Naive thymus-derived CD4-positive, alpha-beta T cell (primary cell): ENCODE measurements around the gene LGALS8. TPM values are rescaled to one million over a fixed set of nuclear protein-coding genes. Genes with fewer than 3 reads are reported as not detected.
A peak's percentile ranks its signal among the peaks of the same experiment; 100 is the strongest.

Experiments used
- ATAC-seq: fragments of 150-1000 bp; cut with Tn5 transposase; 2 replicates; pipeline ENCODE4 v1.10.0; 2021; ENCODE audit warnings: mild to moderate bottlenecking, moderate library complexity
- CTCF ChIA-PET: fragments of 350-600 bp; sonication (Branson Sonifier 250); formaldehyde crosslinking; loops from one replicate; lab custom pipeline; 2021; ENCODE audit warnings: antibody characterized with exemption; lab: Charles Lee
- POLR2A ChIA-PET: fragments of 350-600 bp; sonication (Branson Sonifier 250); formaldehyde crosslinking; loops from one replicate; lab custom pipeline; 2021; ENCODE audit warnings: antibody characterized with exemption, inconsistent platforms; lab: Charles Lee
- DNase-seq, 9 donors: peaks; one replicate each; pipeline versions ENCODE4 v3.0.0 to v3.0.0-alpha.2; 2020 to 2022; ENCODE audit warnings: mixed read lengths in 1 of 9
- H3K27ac ChIP-seq: one replicate; pipeline ENCODE4 v1.7.0; 2013; ENCODE audit warnings: mild to moderate bottlenecking, low read depth, low read length, moderate library complexity
- H3K27me3 ChIP-seq, 2 donors: one replicate each; pipeline ENCODE4 v1.7.0; 2013; ENCODE audit warnings: low read length in 2 of 2, mild to moderate bottlenecking in 2 of 2, moderate library complexity in 2 of 2; ENCODE audit not compliant: control insufficient read depth in 2 of 2, insufficient read depth in 2 of 2
- H3K36me3 ChIP-seq, 3 experiments: 1 replicate in 2 of 3; 2 replicates in 1 of 3; pipeline ENCODE4 v1.7.0; 2013; ENCODE audit warnings: low read length in 3 of 3, mild to moderate bottlenecking in 3 of 3, moderate library complexity in 1 of 3; ENCODE audit not compliant: insufficient read depth in 3 of 3, control insufficient read depth in 2 of 3
- H3K4me1 ChIP-seq, 2 donors: one replicate each; pipeline ENCODE4 v1.7.0; 2013; ENCODE audit warnings: low read length in 2 of 2, mild to moderate bottlenecking in 2 of 2, moderate library complexity in 1 of 2; ENCODE audit not compliant: control insufficient read depth in 2 of 2, insufficient read depth in 2 of 2
- H3K4me3 ChIP-seq: 2 replicates; pipeline ENCODE4 v1.7.0; 2013; ENCODE audit warnings: mild to moderate bottlenecking, low read length
- H3K9me3 ChIP-seq, 3 experiments: 1 replicate in 2 of 3; 2 replicates in 1 of 3; pipeline ENCODE4 v1.7.0; 2013; ENCODE audit warnings: low read length in 3 of 3; ENCODE audit not compliant: control insufficient read depth in 2 of 3
- H3K27ac Mint-ChIP-seq, 9 donors: one replicate each; pipeline ENCODE4 v1.8.0; 2020 to 2022; ENCODE audit warnings: mixed read lengths in 9 of 9, mild to moderate bottlenecking in 8 of 9, moderate library complexity in 5 of 9, inconsistent platforms in 2 of 9
- H3K27me3 Mint-ChIP-seq, 5 donors: one replicate each; pipeline ENCODE4 v1.8.0; 2021 to 2022; ENCODE audit warnings: mixed read lengths in 5 of 5, mild to moderate bottlenecking in 1 of 5
- H3K36me3 Mint-ChIP-seq, 5 donors: one replicate each; pipeline ENCODE4 v1.8.0; 2020 to 2022; ENCODE audit warnings: mixed read lengths in 5 of 5, mild to moderate bottlenecking in 3 of 5, inconsistent platforms in 1 of 5
- H3K4me1 Mint-ChIP-seq, 7 donors: one replicate each; pipeline ENCODE4 v1.8.0; 2020 to 2022; ENCODE audit warnings: mixed read lengths in 7 of 7, mild to moderate bottlenecking in 3 of 7, inconsistent platforms in 1 of 7
- H3K4me3 Mint-ChIP-seq, 10 donors: one replicate each; pipeline ENCODE4 v1.8.0; 2020 to 2022; ENCODE audit warnings: mild to moderate bottlenecking in 10 of 10, mixed read lengths in 10 of 10, moderate library complexity in 6 of 10, inconsistent platforms in 2 of 10
- H3K9me3 Mint-ChIP-seq, 11 donors: one replicate each; pipeline ENCODE4 v1.8.0; 2020 to 2022; ENCODE audit warnings: mixed read lengths in 11 of 11, mild to moderate bottlenecking in 4 of 11, inconsistent platforms in 1 of 11, moderate library complexity in 1 of 11
- intact Hi-C, 2 donors: fragments of 100-400 bp; cut with micrococcal nuclease; formaldehyde crosslinking; loops; one replicate each; pipeline ENCODE4 v1.15.1; 2023
- polyA plus RNA-seq, 2 donors: library from polyadenylated mRNA; unstranded; fragments of 300-500 nt; fragmentation: Illumina TruSeq; gene quantifications; one replicate each; pipeline ENCODE4 v1.2.3, GENCODE V29; 2021
- total RNA-seq, 6 experiments: library from RNA in 5 of 6; stranded (reverse) in 5 of 6; gene quantifications; 1 replicate in 5 of 6; 2 replicates in 1 of 6; pipeline ENCODE4 v1.2.3 and lab custom pipeline; 2021 to 2026

LGALS8 gene
- total and polyA plus RNA-seq, 7 experiments from 2014 or later: 41.3 to 143 (median 125) TPM

DNA sequence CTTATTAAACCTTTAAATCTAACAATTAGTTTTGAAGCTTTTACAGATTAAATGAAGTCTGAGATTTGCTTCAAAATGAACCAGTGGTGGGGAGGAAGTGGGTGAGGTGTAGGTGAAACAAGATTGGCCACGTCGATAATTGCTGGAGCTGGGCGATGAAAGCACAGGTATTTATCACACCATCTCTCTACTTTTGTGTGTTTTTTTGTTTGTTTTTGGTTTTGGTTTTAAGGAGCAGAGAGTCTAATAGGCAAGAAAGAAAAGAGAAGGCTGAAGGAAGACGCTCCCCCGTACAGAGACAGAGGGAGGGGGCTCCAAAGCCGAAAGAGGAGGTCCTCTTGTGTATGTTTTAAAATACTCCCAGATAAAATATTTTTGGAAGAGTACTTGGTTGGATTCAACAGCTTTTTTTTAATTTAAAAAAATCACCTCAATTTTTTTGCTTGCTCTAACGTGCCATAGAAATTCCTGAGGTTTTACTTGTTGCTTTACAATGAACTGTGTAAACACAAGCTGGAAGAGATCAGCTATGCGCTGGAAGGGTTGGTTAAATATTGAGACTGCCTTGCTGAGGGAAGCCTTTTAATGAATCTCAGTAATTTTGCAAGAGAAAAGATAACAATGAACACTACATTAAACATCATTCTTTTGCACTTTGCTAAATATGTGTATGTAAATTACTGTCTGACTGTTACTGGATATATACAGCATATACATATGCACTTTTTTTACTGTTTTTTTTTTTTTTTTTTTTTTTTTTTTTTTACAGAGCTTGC is 6.7 kb upstream of the LGALS8 start:
- POLR2A ChIA-PET: interaction anchor here (1.1 to 2.4 kb wide), 2 partner anchors 9 to 278 kb away, joined by 3 to 8 read pairs; partner anchors contain the start of gene MTR
- Mint-ChIP-seq H3K4me1 (peaks cover 9 to 33% (median 20%) of the 10 kb centered on the region in 7 donors), H3K27me3 (peaks cover 0 to 15% (median 0%) of the 10 kb centered on the region in 5 donors), H3K4me3 (peak overlapping the region; percentile 58 to 88 (median 81)), H3K9me3 (no peaks in the 10 kb centered on the region), H3K27ac (peak overlapping the region; percentile 33 to 95 (median 88)), H3K36me3 (peaks cover 0 to 8% (median 0%) of the 10 kb centered on the region in 5 donors)
- intact Hi-C loops: loop anchor here in 1 of 2 donors (1.0 to 5.0 kb wide), 2 partner anchors 7 to 650 kb away; partner anchors contain the start of gene LYST
- no peaks in the 10 kb centered on the region for H3K27me3 ChIP-seq
- no peaks in the 10 kb centered on the region for H3K36me3 ChIP-seq
- CTCF ChIA-PET: interaction anchor here (0.6 to 1.4 kb wide), 2 partner anchors 14 to 1914 kb away, joined by 3 to 8 read pairs; no protein-coding TSS in a partner anchor
- DNase-seq (peak in 6 of 9 donors; percentile 18 to 49 (median 34)), ATAC-seq (peak; percentile 90)
- H3K4me3 ChIP-seq: peak overlapping the region; percentile 49
- H3K4me1 ChIP-seq: peaks cover 4 to 17% of the 10 kb centered on the region in 2 donors
- H3K9me3 ChIP-seq: no peaks in the 10 kb centered on the region
- peak overlapping the region; percentile 61 for H3K27ac ChIP-seq

DNA sequence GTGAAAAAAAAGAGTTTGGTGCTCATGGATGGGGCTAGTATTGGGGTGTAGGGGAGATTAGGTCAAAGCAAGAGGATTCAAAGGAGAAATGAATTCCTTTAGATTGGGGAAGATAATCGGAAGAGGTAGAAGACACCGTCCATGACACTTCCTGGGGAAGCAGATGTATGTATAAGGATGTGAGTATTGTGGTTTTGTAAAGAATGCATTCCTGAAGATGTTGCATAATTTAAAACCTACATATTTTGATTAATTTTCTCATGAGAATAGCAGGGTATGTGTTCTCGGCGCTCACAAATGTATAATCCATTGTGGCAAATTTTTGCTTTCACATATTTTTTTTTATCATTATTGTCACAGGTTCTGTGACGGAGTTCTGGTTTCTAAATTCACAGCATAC is 5.5 kb upstream of the LGALS8 start:
- POLR2A ChIA-PET: interaction anchor here (0.6 kb wide), 1 partner anchor 11 kb away, joined by 3 read pairs; no protein-coding TSS in a partner anchor
- CTCF ChIA-PET: interaction anchor here (0.6 kb wide), 1 partner anchor 30 kb away, joined by 3 read pairs; no protein-coding TSS in a partner anchor
- ATAC-seq: no peak

GRCh38 chr1:236520445-236521005 is 3.3 kb upstream of the LGALS8 start:
- peaks cover 0 to 11% (median 0%) of the 10 kb centered on the region in 5 donors for H3K27me3 Mint-ChIP-seq
- intact Hi-C loops: loop anchor here (5.0 kb wide), 4 partner anchors 103 to 653 kb away; partner anchors contain the start of genes GPR137B (in 1 of the 2) and LYST (in 1 of the 2)
- H3K27me3 ChIP-seq: no peaks in the 10 kb centered on the region
- CTCF ChIA-PET: no interaction called here
- H3K4me1 ChIP-seq: peaks cover 8 to 19% of the 10 kb centered on the region in 2 donors
- ATAC-seq: no peak
- H3K4me3 Mint-ChIP-seq: no peak overlapping the region
- H3K4me1 Mint-ChIP-seq: peaks cover 18 to 46% (median 36%) of the 10 kb centered on the region in 7 donors
- no peak for DNase-seq
- POLR2A ChIA-PET: no interaction called here
- H3K36me3 Mint-ChIP-seq: peaks cover 0 to 10% (median 3%) of the 10 kb centered on the region in 5 donors
- no peaks in the 10 kb centered on the region for H3K9me3 ChIP-seq
- peaks cover 0 to 3% (median 0%) of the 10 kb centered on the region in 11 donors for H3K9me3 Mint-ChIP-seq
- H3K4me3 ChIP-seq: no peak overlapping the region
- peak overlapping the region in 1 of 9 donors; percentile 11 for H3K27ac Mint-ChIP-seq
- H3K27ac ChIP-seq: no peak overlapping the region
- H3K36me3 ChIP-seq: peaks cover 0 to 6% (median 0%) of the 10 kb centered on the region in 3 experiments

More for the DNA sequence above, 5.5 kb upstream of the LGALS8 start:
- H3K4me3 Mint-ChIP-seq: peak overlapping the region in 2 of 10 donors; percentile 1 to 19
- H3K4me1 Mint-ChIP-seq: peaks cover 16 to 42% (median 25%) of the 10 kb centered on the region in 7 donors
- H3K27me3 Mint-ChIP-seq: peaks cover 0 to 13% (median 0%) of the 10 kb centered on the region in 5 donors
- no peaks in the 10 kb centered on the region for H3K9me3 Mint-ChIP-seq
- peak overlapping the region in 1 of 9 donors; percentile 23 for H3K27ac Mint-ChIP-seq
- no peak for DNase-seq
- Histone ChIP-seq H3K27ac (no peak overlapping the region), H3K36me3 (no peaks in the 10 kb centered on the region), H3K27me3 (no peaks in the 10 kb centered on the region), H3K9me3 (no peaks in the 10 kb centered on the region), H3K4me3 (no peak overlapping the region), H3K4me1 (peaks cover 7 to 19% of the 10 kb centered on the region in 2 donors)
- intact Hi-C loops: loop anchor here in 1 of 2 donors (5.0 kb wide), 1 partner anchor 651 kb away; the partner anchor contains the start of gene LYST
- peaks cover 0 to 10% (median 0%) of the 10 kb centered on the region in 5 donors for H3K36me3 Mint-ChIP-seq

DNA sequence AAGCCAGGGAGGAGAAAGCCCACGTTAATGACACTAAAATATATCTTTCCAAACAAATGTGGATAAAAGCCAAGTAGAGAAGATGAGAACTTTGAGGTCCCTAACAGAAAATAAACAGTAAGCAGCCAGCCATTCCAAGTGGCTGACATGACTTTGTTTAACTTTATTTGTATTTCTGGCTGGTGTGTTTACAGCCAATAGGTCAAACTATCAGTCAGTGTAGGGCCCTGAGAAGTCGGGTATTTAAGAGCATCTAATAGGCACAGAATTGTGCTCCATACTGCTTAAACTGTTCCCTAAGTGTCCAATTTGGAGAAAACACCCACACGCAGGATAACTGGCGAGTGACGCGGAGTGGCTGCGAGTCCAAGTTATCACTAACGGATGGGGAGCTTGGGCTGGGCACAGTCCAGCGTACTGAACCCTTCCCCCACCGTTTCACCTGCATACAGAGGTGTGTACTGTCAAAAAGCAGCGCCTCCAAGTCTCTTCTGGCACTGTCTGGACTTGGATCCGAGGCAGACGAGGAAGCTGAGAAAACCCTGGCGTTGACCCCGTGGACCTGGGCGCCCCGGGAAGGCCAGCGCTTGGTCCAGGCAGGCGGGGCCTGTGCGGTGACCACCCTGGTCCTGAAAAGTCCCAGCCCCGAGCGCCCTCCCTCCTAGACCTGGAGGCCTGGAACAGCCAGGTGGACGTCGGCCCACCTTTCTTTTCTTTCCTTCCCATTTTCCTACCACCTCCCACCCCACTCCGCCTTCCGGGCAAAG is 662 bp upstream of the LGALS8 start:
- DNase-seq (peak in 2 of 9 donors; percentile 9 to 19), ATAC-seq (no peak)
- H3K4me3 Mint-ChIP-seq: peak overlapping the region; percentile 93 to 100 (median 99)
- intact Hi-C loops: loop anchor here (5.0 kb wide), 4 partner anchors 106 to 656 kb away; partner anchors contain the start of genes GPR137B (in 1 of the 2) and LYST (in 1 of the 2)
- ChIA-PET CTCF (no interaction called here), POLR2A (interaction anchor here (1.0 kb wide), 1 partner anchor 20 kb away, joined by 3 read pairs; no protein-coding TSS in a partner anchor)
- peaks cover 5 to 26% (median 18%) of the 10 kb centered on the region in 5 donors for H3K36me3 Mint-ChIP-seq
- Histone ChIP-seq H3K27me3 (no peaks in the 10 kb centered on the region), H3K36me3 (peaks cover 0 to 22% (median 5%) of the 10 kb centered on the region in 3 experiments), H3K4me3 (peak overlapping the region; percentile 70), H3K4me1 (peaks cover 4 to 5% of the 10 kb centered on the region in 2 donors), H3K27ac (peak overlapping the region; percentile 87), H3K9me3 (no peaks in the 10 kb centered on the region)
- peaks cover 10 to 39% (median 35%) of the 10 kb centered on the region in 7 donors for H3K4me1 Mint-ChIP-seq
- H3K27me3 Mint-ChIP-seq: peaks cover 0 to 5% (median 0%) of the 10 kb centered on the region in 5 donors
- H3K27ac Mint-ChIP-seq: peak overlapping the region; percentile 93 to 99 (median 98)
- peaks cover 0 to 3% (median 0%) of the 10 kb centered on the region in 11 donors for H3K9me3 Mint-ChIP-seq

- peak; percentile 90 for ATAC-seq
- intact Hi-C loops: loop anchor here (1.0 to 5.0 kb wide), 12 partner anchors 8 to 1020 kb away; partner anchors contain the start of genes HEATR1 (in 2 of the 2), MTR (in 2 of the 2), B3GALNT2 (in 1 of the 2) and EDARADD (in 1 of the 2)
- ChIA-PET CTCF (no interaction called here), POLR2A (interaction anchor here (0.9 to 1.0 kb wide), 4 partner anchors 12 to 247 kb away, joined by 3 to 5 read pairs (median 4); no protein-coding TSS in a partner anchor)
- Histone ChIP-seq H3K36me3 (peaks cover 0 to 22% (median 5%) of the 10 kb centered on the region in 3 experiments), H3K4me1 (peaks cover 4 to 5% of the 10 kb centered on the region in 2 donors), H3K9me3 (no peaks in the 10 kb centered on the region), H3K27ac (peak overlapping the region; percentile 87), H3K27me3 (no peaks in the 10 kb centered on the region), H3K4me3 (peak overlapping the region; percentile 70)
- Mint-ChIP-seq H3K27me3 (peaks cover 0 to 3% (median 0%) of the 10 kb centered on the region in 5 donors), H3K4me1 (peaks cover 11 to 42% (median 38%) of the 10 kb centered on the region in 7 donors), H3K36me3 (peaks cover 5 to 29% (median 18%) of the 10 kb centered on the region in 5 donors), H3K27ac (peak overlapping the region; percentile 97 to 99 (median 98)), H3K9me3 (peaks cover 0 to 3% (median 0%) of the 10 kb centered on the region in 11 donors), H3K4me3 (peak overlapping the region; percentile 93 to 100 (median 99))
- DNase-seq: peak; percentile 31 to 76 (median 70)
These were observed 536 bp downstream of the LGALS8 start for GRCh38 chr1:236524142-236524894.
